SK-N-SH treated with all-trans-retinoic acid at 6 μM for 48 hours (cell line): ENCODE data around the gene HDC.
A peak's percentile ranks its signal among the peaks of the same experiment; 100 is the strongest.

ENCODE experiments used
- ATAC-seq: fragments of 200-7000 bp; cut with Tn5 transposase; 3 replicates; pipeline ENCODE4 v1.9.1; 2020; ENCODE audit warnings: mild to moderate bottlenecking, moderate library complexity
- ARNTL ChIP-seq: fragments of 450-650 bp; formaldehyde crosslinking; IDR thresholded peaks from 2 replicates; pipeline ENCODE4 v1.5.0; 2020; ENCODE audit warnings: low read depth, mild to moderate bottlenecking, moderate library complexity, borderline replicate concordance
- BACH2 ChIP-seq: fragments of 250-450 bp; sonication (Bioruptor Pico); IDR thresholded peaks from 2 replicates; pipeline ENCODE4 v1.9.0; 2021; ENCODE audit warnings: mild to moderate bottlenecking, borderline replicate concordance
- CREB5 ChIP-seq: fragments of 250-450 bp; sonication (Bioruptor Pico); IDR thresholded peaks from 2 replicates; pipeline ENCODE4 v1.5.1; 2020; ENCODE audit warnings: low read depth, mild to moderate bottlenecking, moderate library complexity
- CSDC2 ChIP-seq: fragments of 250-450 bp; sonication (Bioruptor Pico); IDR thresholded peaks from 2 replicates; pipeline ENCODE4 v1.5.0; 2020; ENCODE audit warnings: mild to moderate bottlenecking, moderate library complexity
- ESRRG ChIP-seq: fragments of 250-450 bp; sonication (Bioruptor Pico); IDR thresholded peaks from 2 replicates; pipeline ENCODE4 v1.6.1; 2021; ENCODE audit warnings: mild to moderate bottlenecking
- PATZ1 ChIP-seq: fragments of 250-450 bp; sonication (Bioruptor Pico); IDR thresholded peaks from 2 replicates; pipeline ENCODE4 v1.8.0; 2020; ENCODE audit warnings: mild to moderate bottlenecking, moderate library complexity, borderline replicate concordance
- POU6F1 ChIP-seq: fragments of 250-450 bp; sonication (Bioruptor Pico); IDR thresholded peaks from 2 replicates; pipeline ENCODE4 v1.8.0; 2021; ENCODE audit warnings: low read depth, mild to moderate bottlenecking, moderate library complexity, borderline replicate concordance
- SNAI2 ChIP-seq: fragments of 250-450 bp; sonication (Bioruptor Pico); IDR thresholded peaks from 2 replicates; pipeline ENCODE4 v1.5.0; 2020; ENCODE audit warnings: mild to moderate bottlenecking, moderate library complexity
- TCF4 ChIP-seq: fragments of 250-450 bp; sonication (Bioruptor Pico); IDR thresholded peaks from 2 replicates; pipeline ENCODE4 v1.8.0; 2021; ENCODE audit warnings: mild to moderate bottlenecking, moderate library complexity, borderline replicate concordance
- TOX ChIP-seq: fragments of 250-450 bp; sonication (Bioruptor Pico); IDR thresholded peaks from 2 replicates; pipeline ENCODE4 v1.8.0; 2021; ENCODE audit warnings: mild to moderate bottlenecking, moderate library complexity, borderline replicate concordance
- ZC3H10 ChIP-seq: fragments of 250-450 bp; sonication (Bioruptor Pico); IDR thresholded peaks from 2 replicates; pipeline ENCODE4 v1.5.1; 2021; ENCODE audit warnings: mild to moderate bottlenecking, moderate library complexity
- ZFP3 ChIP-seq: fragments of 250-450 bp; sonication (Bioruptor Pico); IDR thresholded peaks from 2 replicates; pipeline ENCODE4 v1.5.0; 2020; ENCODE audit warnings: mild to moderate bottlenecking, moderate library complexity
- ZFP30 ChIP-seq: fragments of 450-650 bp; formaldehyde crosslinking; IDR thresholded peaks from 2 replicates; pipeline ENCODE4 v1.5.0; 2022; ENCODE audit warnings: mild to moderate bottlenecking, moderate library complexity
- ZNF565 ChIP-seq: fragments of 450-650 bp; formaldehyde crosslinking; conservative IDR thresholded peaks from 2 replicates; pipeline ENCODE4 v1.5.0; 2020; ENCODE audit warnings: low read depth, mild to moderate bottlenecking, moderate library complexity
- ZNF70 ChIP-seq: fragments of 450-650 bp; formaldehyde crosslinking; IDR thresholded peaks from 2 replicates; pipeline ENCODE4 v1.5.0; 2020; ENCODE audit warnings: mild to moderate bottlenecking, moderate library complexity
- ZNF8 ChIP-seq: fragments of 450-650 bp; formaldehyde crosslinking; IDR thresholded peaks from 2 replicates; pipeline ENCODE4 v1.5.0; 2020; ENCODE audit warnings: mild to moderate bottlenecking, moderate library complexity
- TF ChIP-seq, protein P1 (sequence below): fragments of 250-450 bp; sonication (Bioruptor Pico); IDR thresholded peaks from 2 replicates; pipeline ENCODE4 v1.5.1; 2021; ENCODE audit warnings: mild to moderate bottlenecking, moderate library complexity
- TF ChIP-seq, protein P2 (sequence below): fragments of 250-450 bp; sonication (Bioruptor Pico); IDR thresholded peaks from 2 replicates; pipeline ENCODE4 v1.5.0; 2020; ENCODE audit warnings: mild to moderate bottlenecking, moderate library complexity

Gene HDC

GRCh38 chr15:50257332-50257731 lies 8.2 kb downstream of the HDC start:
- TF ChIP-seq ARNTL (no peak), CREB5 (CRISPR knock-in tag) (no peak)
- no peak for ATAC-seq

DNA sequence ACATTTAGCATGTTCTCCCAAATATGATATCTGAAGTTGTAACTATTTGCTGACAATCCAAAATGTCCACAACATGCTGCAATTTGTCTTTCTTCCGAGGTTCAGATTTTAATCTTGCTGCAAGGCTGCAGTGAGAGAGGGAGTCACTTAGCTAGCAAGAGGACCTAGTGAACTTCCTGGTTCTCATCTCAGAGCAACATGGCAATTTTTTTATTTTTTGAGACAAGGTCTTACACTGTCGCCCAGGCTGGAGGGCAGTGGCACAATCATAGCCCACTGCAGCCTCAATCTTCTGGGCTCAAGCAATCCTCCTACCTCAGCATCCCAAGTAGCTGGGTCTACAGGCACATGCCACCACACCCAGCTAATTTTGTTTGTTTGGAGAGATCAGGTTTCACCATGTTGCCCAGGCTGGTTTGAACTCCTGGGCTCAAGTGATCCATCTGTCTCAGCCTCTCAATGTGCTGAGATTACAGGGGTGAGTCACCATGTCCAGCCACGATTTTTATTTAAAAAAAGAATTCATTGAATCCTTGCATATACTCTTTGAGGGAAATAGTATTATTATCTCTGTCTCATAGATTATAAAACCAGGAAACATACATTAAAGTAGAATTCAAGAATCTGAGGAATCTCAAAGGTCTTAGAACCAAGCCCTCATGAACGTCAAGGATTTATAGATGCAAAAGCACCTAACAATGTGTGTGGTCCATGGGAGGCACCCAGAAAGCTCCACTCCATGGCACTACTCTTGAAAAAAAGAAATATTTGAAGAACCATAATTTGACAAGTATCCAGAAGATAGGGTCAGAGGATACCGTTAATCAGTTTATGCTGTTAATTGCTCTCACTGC lies 9.1 kb downstream of the HDC start:
- peak; percentile 33; the same call in 2 of the 3 replicates for ATAC-seq
- TF ChIP-seq ZNF70 (CRISPR knock-in tag) (no peak), TCF4 (CRISPR knock-in tag) (no peak), ZFP3 (CRISPR knock-in tag) (no peak)
- TF ChIP-seq, protein P1, sequence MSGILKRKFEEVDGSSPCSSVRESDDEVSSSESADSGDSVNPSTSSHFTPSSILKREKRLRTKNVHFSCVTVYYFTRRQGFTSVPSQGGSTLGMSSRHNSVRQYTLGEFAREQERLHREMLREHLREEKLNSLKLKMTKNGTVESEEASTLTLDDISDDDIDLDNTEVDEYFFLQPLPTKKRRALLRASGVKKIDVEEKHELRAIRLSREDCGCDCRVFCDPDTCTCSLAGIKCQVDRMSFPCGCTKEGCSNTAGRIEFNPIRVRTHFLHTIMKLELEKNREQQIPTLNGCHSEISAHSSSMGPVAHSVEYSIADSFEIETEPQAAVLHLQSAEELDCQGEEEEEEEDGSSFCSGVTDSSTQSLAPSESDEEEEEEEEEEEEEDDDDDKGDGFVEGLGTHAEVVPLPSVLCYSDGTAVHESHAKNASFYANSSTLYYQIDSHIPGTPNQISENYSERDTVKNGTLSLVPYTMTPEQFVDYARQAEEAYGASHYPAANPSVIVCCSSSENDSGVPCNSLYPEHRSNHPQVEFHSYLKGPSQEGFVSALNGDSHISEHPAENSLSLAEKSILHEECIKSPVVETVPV = no peak
- TF ChIP-seq, protein P2, sequence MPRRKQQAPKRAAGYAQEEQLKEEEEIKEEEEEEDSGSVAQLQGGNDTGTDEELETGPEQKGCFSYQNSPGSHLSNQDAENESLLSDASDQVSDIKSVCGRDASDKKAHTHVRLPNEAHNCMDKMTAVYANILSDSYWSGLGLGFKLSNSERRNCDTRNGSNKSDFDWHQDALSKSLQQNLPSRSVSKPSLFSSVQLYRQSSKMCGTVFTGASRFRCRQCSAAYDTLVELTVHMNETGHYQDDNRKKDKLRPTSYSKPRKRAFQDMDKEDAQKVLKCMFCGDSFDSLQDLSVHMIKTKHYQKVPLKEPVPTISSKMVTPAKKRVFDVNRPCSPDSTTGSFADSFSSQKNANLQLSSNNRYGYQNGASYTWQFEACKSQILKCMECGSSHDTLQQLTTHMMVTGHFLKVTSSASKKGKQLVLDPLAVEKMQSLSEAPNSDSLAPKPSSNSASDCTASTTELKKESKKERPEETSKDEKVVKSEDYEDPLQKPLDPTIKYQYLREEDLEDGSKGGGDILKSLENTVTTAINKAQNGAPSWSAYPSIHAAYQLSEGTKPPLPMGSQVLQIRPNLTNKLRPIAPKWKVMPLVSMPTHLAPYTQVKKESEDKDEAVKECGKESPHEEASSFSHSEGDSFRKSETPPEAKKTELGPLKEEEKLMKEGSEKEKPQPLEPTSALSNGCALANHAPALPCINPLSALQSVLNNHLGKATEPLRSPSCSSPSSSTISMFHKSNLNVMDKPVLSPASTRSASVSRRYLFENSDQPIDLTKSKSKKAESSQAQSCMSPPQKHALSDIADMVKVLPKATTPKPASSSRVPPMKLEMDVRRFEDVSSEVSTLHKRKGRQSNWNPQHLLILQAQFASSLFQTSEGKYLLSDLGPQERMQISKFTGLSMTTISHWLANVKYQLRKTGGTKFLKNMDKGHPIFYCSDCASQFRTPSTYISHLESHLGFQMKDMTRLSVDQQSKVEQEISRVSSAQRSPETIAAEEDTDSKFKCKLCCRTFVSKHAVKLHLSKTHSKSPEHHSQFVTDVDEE (CRISPR knock-in tag) = no peak

- ATAC-seq = no peak
- no peak for TF ChIP-seq ZC3H10 (CRISPR knock-in tag)
- TF ChIP-seq CREB5 (CRISPR knock-in tag) = no peak
- TF ChIP-seq PATZ1 (CRISPR knock-in tag) = no peak
- no peak for TF ChIP-seq ZNF565 (CRISPR knock-in tag)
- no peak for TF ChIP-seq TOX (CRISPR knock-in tag)
- no peak for TF ChIP-seq ZNF8 (CRISPR knock-in tag)
- TF ChIP-seq BACH2 (CRISPR knock-in tag) = no peak
- TF ChIP-seq, all 23 proteins: peak for 0
Observed at GRCh38 chr15:50252556-50252955, 13.0 kb downstream of the HDC start.

DNA sequence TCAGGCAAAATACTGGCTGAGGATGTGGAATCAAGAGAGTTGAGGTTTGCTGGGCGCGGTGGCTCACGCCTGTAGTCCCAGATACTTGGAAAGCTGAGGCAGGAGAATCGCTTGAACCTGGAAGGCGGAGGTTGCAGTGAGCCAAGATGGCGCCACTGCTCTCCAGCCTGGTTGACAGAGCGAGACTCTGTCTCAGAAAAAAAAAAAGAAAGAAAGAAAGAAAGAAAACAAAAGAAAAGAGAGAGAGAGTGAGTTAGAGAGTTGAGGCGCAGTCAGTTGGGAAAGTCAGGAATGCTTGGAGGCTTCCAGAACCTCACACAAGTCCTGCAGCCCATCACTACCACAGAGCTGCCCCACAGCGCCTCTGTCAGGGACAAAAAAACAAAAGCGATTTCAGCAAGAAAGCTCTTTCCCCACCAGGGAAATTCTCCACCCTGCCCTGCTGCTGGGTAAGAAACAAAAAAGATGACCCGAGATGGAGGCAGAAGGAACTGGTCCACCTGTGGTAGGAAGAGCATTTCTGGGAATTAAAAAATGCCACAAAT lies 13.8 kb downstream of the HDC start:
- ATAC-seq = no peak
- TF ChIP-seq POU6F1 (CRISPR knock-in tag) = no peak
- no peak for TF ChIP-seq TOX (CRISPR knock-in tag)
- TF ChIP-seq, protein P1 = no peak
- no peak for TF ChIP-seq ZNF565 (CRISPR knock-in tag)
- no peak for TF ChIP-seq SNAI2 (CRISPR knock-in tag)
- no peak for TF ChIP-seq PATZ1 (CRISPR knock-in tag)
- TF ChIP-seq ESRRG = no peak
- TF ChIP-seq ZFP30 (CRISPR knock-in tag) = no peak
- no peak for TF ChIP-seq CSDC2 (CRISPR knock-in tag)
- no peak for TF ChIP-seq CREB5 (CRISPR knock-in tag)
